Stomach (tissue), 9 donors: ENCODE data around the gene PDE4D. TPM values are rescaled to one million over a fixed set of nuclear protein-coding genes. Genes with fewer than 3 reads are reported as not detected.

ENCODE experiments used
- DNase-seq, 2 donors: peaks; one replicate each; pipeline versions ENCODE4 v3.0.0 to v3.0.0-alpha.2; 2013 to 2019
- H3K27ac ChIP-seq, 5 donors: fragments of 200-600 bp in 4 of 5; sonication (generic) in 4 of 5; one replicate each; pipeline ENCODE4 v1.5.1; 2013 to 2019; ENCODE audit warnings: mild to moderate bottlenecking in 1 of 5, moderate library complexity in 1 of 5
- H3K27me3 ChIP-seq, 3 donors: fragments of 200-600 bp; sonication (generic); one replicate each; pipeline ENCODE4 v1.5.1; 2017 to 2019; ENCODE audit warnings: mixed run types in 1 of 3
- H3K36me3 ChIP-seq, 4 donors: fragments of 200-600 bp; sonication (generic); 1 replicate in 3 of 4; 2 replicates in 1 of 4; pipeline ENCODE4 v1.5.1; 2016 to 2019
- H3K4me1 ChIP-seq, 4 donors: fragments of 200-600 bp; sonication (generic); one replicate each; pipeline ENCODE4 v1.5.1; 2016 to 2019
- H3K4me3 ChIP-seq, 4 donors: fragments of 200-600 bp; sonication (generic) in 3 of 4; one replicate each; pipeline ENCODE4 v1.5.1; 2016 to 2019; ENCODE audit warnings: mild to moderate bottlenecking in 1 of 4
- H3K9me3 ChIP-seq, 4 donors: fragments of 200-600 bp; sonication (generic); one replicate each; pipeline ENCODE4 v1.5.1; 2016 to 2019
- EP300 ChIP-seq: sonication (generic); formaldehyde crosslinking; IDR thresholded peaks from one replicate; pipeline ENCODE4 v1.6.1; 2017; ENCODE audit warnings: antibody characterized with exemption
- POLR2A ChIP-seq, 4 donors: fragments of 450-650 bp; IDR thresholded peaks; one replicate each; pipeline ENCODE4 v1.6.1; 2016; ENCODE audit warnings: antibody characterized with exemption in 4 of 4, control low read depth in 2 of 4, mild to moderate bottlenecking in 1 of 4, moderate library complexity in 1 of 4
- POLR2AphosphoS5 ChIP-seq, 3 donors: sonication (generic); formaldehyde crosslinking; IDR thresholded peaks; one replicate each; pipeline ENCODE4 v1.6.1; 2016; ENCODE audit warnings: antibody characterized with exemption in 3 of 3
- WGBS, 5 donors: extraction: QIAGEN DNeasy Blood & Tissue Kit in 3 of 5; methylation state at CpG; one replicate each; pipeline versions ENCODE4 v1.1.5 to v1.1.7; 2013 to 2018; 5-methylcytosine and 5-hydroxymethylcytosine counted together
- intact Hi-C: fragments of 100-400 bp; cut with DNase I; formaldehyde crosslinking; loops from one replicate; pipeline ENCODE4 v1.15.1; 2023; ENCODE audit warnings: low total_unique reads
- polyA plus RNA-seq, 3 donors: library from polyadenylated mRNA; stranded (reverse); fragments of 200-250 nt; gene quantifications; one replicate each; pipeline ENCODE4 v1.2.3, GENCODE V29; 2013
- total RNA-seq, 5 donors: library from RNA; depleted of rRNA; stranded (reverse); fragments of >200 nt; gene quantifications; one replicate each; pipeline versions ENCODE4 v1.1.0 to v1.2.3, GENCODE V29; 2014 to 2016
- TF ChIP-seq, protein P1 (sequence below), 7 experiments: fragments of 450-650 bp in 4 of 7; fragments of 200-600 bp in 3 of 7; sonication (generic) in 3 of 7; IDR thresholded peaks; one replicate each; pipeline ENCODE4 v1.5.1; 2016 to 2019; ENCODE audit warnings: antibody characterized with exemption in 7 of 7, control low read depth in 2 of 7, mild to moderate bottlenecking in 1 of 7
- donor health status: healthy with polysubstance abuse.
- donor health status: Bipolar disorder and iron deficiency.
- donor health status: healthy.

Gene PDE4D
- total and polyA plus RNA-seq, 8 donors, result 3.1 to 147 (median 97.3) TPM

DNA sequence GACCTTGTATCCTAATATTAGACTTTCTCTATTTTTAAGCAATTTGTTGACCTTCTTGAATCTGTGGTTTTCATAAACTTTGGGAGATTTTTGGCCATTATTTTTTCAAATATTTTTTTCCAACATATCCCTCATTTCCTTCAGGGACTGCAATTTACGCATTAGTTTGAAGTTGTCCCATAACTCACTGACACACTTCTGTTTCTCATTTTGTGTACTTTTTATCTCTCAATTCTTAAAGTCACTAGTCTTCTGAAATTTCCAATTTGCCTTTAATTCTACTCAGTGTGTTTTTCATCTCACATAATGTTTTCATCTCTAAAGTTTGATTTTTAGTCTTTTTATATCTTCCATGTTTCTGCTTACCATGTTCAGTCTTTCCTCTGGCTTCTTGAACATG is 953.9 kb downstream of the PDE4D start:
- no peaks in the 10 kb centered on the region for H3K4me1 ChIP-seq
- WGBS, 5 donors, result 93 to 100% (median 98%) methylated on average over 1 of the region's 1 CpG
- TF ChIP-seq, protein P1, sequence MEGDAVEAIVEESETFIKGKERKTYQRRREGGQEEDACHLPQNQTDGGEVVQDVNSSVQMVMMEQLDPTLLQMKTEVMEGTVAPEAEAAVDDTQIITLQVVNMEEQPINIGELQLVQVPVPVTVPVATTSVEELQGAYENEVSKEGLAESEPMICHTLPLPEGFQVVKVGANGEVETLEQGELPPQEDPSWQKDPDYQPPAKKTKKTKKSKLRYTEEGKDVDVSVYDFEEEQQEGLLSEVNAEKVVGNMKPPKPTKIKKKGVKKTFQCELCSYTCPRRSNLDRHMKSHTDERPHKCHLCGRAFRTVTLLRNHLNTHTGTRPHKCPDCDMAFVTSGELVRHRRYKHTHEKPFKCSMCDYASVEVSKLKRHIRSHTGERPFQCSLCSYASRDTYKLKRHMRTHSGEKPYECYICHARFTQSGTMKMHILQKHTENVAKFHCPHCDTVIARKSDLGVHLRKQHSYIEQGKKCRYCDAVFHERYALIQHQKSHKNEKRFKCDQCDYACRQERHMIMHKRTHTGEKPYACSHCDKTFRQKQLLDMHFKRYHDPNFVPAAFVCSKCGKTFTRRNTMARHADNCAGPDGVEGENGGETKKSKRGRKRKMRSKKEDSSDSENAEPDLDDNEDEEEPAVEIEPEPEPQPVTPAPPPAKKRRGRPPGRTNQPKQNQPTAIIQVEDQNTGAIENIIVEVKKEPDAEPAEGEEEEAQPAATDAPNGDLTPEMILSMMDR (IDR thresholded peaks at IDR 0.05), result no peak
- no peak for TF ChIP-seq EP300
- TF ChIP-seq POLR2A (IDR thresholded peaks at IDR 0.05), result no peak
- TF ChIP-seq POLR2AphosphoS5 (IDR thresholded peaks at IDR 0.05), result no peak
- no peaks in the 10 kb centered on the region for H3K36me3 ChIP-seq
- no peak for DNase-seq
- H3K9me3 ChIP-seq, result no peaks in the 10 kb centered on the region
- H3K27ac ChIP-seq, result no peak overlapping the region
- H3K27me3 ChIP-seq, result no peaks in the 10 kb centered on the region
- no peak overlapping the region for H3K4me3 ChIP-seq
- intact Hi-C loops, result no loop called here

GRCh38 chr5:58938563-58939424 is 954.7 kb downstream of the PDE4D start:
- 88 to 92% (median 90%) methylated on average over 10 of the region's 10 CpGs for WGBS, 5 donors
- TF ChIP-seq, protein P1 (IDR thresholded peaks at IDR 0.05), result no peak
- TF ChIP-seq POLR2A (IDR thresholded peaks at IDR 0.05) (no peak), POLR2AphosphoS5 (IDR thresholded peaks at IDR 0.05) (no peak), EP300 (no peak)
- intact Hi-C loops, result no loop called here
- no peak overlapping the region for H3K4me3 ChIP-seq
- H3K9me3 ChIP-seq, result no peaks in the 10 kb centered on the region
- H3K4me1 ChIP-seq, result no peaks in the 10 kb centered on the region
- no peaks in the 10 kb centered on the region for H3K27me3 ChIP-seq
- H3K36me3 ChIP-seq, result no peaks in the 10 kb centered on the region
- no peak for DNase-seq
- no peak overlapping the region for H3K27ac ChIP-seq

DNA sequence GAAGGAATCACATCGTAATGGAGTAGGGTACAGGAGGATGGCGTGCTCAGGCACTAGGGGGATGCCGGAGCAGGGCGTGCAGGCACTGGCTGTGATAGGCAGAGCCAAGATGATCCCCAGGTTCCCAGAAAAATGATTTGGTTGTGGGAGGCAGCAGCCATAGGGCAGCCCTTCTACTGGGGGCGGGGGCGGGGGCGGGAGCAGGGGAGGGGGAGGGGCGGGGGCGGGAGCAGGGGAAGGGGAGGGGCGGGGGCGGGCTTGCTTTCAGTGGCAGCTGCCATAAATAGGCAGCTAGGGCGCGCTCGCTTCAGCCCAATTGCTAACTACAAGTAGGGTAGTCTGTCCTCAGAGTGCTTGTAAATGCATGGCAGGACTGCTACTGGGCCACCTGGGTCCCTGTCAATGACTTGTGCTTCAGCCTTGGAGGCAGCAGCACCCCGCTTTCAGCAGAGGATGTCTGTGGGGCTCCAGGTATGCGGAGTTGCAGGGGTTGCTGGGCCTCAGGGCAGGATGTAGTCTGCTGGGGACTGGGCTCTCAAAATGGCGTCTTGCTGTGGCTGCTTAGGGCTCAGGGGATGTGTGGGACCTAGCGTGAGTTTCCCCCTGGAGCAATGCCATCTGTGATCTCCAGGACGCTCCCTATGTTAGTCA is 956.4 kb downstream of the PDE4D start:
- no peaks in the 10 kb centered on the region for H3K36me3 ChIP-seq
- no peaks in the 10 kb centered on the region for H3K27me3 ChIP-seq
- no peaks in the 10 kb centered on the region for H3K9me3 ChIP-seq
- TF ChIP-seq, protein P1 (IDR thresholded peaks at IDR 0.05), result no peak
- TF ChIP-seq EP300, result no peak
- no peak for TF ChIP-seq POLR2AphosphoS5 (IDR thresholded peaks at IDR 0.05)
- no peak overlapping the region for H3K27ac ChIP-seq
- H3K4me1 ChIP-seq, result no peaks in the 10 kb centered on the region
- DNase-seq, result no peak
- intact Hi-C loops, result no loop called here
- H3K4me3 ChIP-seq, result no peak overlapping the region
- WGBS, 5 donors, result 85 to 95% (median 91%) methylated on average over 9 to 16 of the region's 19 CpGs

DNA sequence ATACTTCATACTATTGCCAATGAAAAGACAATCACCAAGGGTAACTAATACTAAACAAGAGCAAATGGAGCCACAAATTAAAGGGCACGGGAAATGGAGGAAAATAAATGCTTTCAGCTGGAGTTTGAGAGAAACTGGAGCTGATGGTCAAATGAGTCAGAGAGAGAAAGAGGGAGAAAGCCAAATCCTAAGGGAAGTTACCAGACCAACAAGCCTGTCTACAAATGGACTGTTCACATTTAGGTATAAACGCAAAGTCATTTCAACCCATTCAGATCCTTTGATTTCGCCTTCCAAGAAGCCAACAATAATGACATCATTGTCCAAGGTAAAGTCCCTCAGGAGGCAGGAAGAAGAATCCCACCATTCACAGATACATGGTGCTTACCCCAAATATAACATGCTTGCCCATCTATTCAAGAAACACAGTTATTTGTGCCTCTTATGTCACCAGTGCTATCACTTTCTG is 958.9 kb downstream of the PDE4D start:
- intact Hi-C loops, result no loop called here
- Histone ChIP-seq H3K27ac (no peak overlapping the region), H3K4me3 (no peak overlapping the region), H3K9me3 (no peaks in the 10 kb centered on the region), H3K4me1 (no peaks in the 10 kb centered on the region), H3K36me3 (no peaks in the 10 kb centered on the region), H3K27me3 (no peaks in the 10 kb centered on the region)
- 56 to 75% (median 60%) methylated on average over 3 of the region's 3 CpGs for WGBS, 5 donors
- TF ChIP-seq, protein P1 (IDR thresholded peaks at IDR 0.05), result no peak
- TF ChIP-seq POLR2A (IDR thresholded peaks at IDR 0.05) (no peak), EP300 (no peak), POLR2AphosphoS5 (IDR thresholded peaks at IDR 0.05) (no peak)
- DNase-seq, result no peak
